IMR-90 (cell line): ENCODE results near the gene SLC5A2. TPM values are rescaled to one million over a fixed set of nuclear protein-coding genes. Genes with fewer than 3 reads are reported as not detected.

Source experiments
- ATAC-seq: fragments of 200-7000 bp; cut with Tn5 transposase; 2 replicates; pipeline ENCODE4 v1.9.1; 2020; ENCODE audit warnings: low read depth, mild to moderate bottlenecking, moderate library complexity
- BruUV-seq: library from RNA; stranded (reverse); fragments of 400-500 nt; replicated peaks from 2 replicates; lab custom pipeline; 2021; lab: Mats Ljungman, UMichigan
- CTCF ChIA-PET: fragments of 300-600 bp; formaldehyde crosslinking; extraction: SDS; loops from one replicate; lab custom pipeline; 2021; ENCODE audit warnings: antibody characterized with exemption; lab: Yijun Ruan, JAX
- POLR2A ChIA-PET: fragments of 300-600 bp; sonication (Branson Sonifier 250); formaldehyde crosslinking; loops from one replicate; lab custom pipeline; 2022; ENCODE audit warnings: antibody characterized with exemption; ENCODE audit not compliant: unreplicated experiment; lab: Charles Lee
- DNase-seq: peaks from one replicate; pipeline ENCODE4 v3.0.0; 2013
- H2AFZ ChIP-seq: replicated peaks from 2 replicates; pipeline ENCODE3; 2013; ENCODE audit warnings: low read length, mild to moderate bottlenecking; ENCODE audit not compliant: poor library complexity
- H2AK5ac ChIP-seq: 2 replicates; pipeline ENCODE4 v1.6.1; 2013; ENCODE audit warnings: low read depth, low read length, inconsistent platforms
- H2AK9ac ChIP-seq: replicated peaks from 2 replicates; pipeline ENCODE3; 2013; ENCODE audit warnings: mild to moderate bottlenecking, low read depth, low read length, moderate library complexity; ENCODE audit not compliant: poor library complexity
- H2BK120ac ChIP-seq: 2 replicates; pipeline ENCODE4 v1.6.1; 2013; ENCODE audit warnings: low read depth, low read length, inconsistent platforms
- H2BK15ac ChIP-seq: 3 replicates; pipeline ENCODE4 v1.6.1; 2013; ENCODE audit warnings: low read depth, low read length, inconsistent platforms
- H2BK20ac ChIP-seq: 2 replicates; pipeline ENCODE4 v1.6.1; 2013; ENCODE audit warnings: low read depth, mild to moderate bottlenecking, inconsistent platforms, low read length, moderate library complexity
- H2BK5ac ChIP-seq: 2 replicates; pipeline ENCODE4 v1.6.1; 2013; ENCODE audit warnings: mild to moderate bottlenecking, low read depth, low read length, inconsistent platforms; ENCODE audit not compliant: poor library complexity, severe bottlenecking
- H3K14ac ChIP-seq: replicated peaks from 2 replicates; pipeline ENCODE4 v1.6.1; 2013; ENCODE audit warnings: low read depth, low read length, inconsistent platforms
- H3K18ac ChIP-seq: 2 replicates; pipeline ENCODE4 v1.6.1; 2013; ENCODE audit warnings: low read depth, low read length, control low read depth
- H3K23ac ChIP-seq: 2 replicates; pipeline ENCODE4 v1.6.1; 2013; ENCODE audit warnings: low read depth, low read length, inconsistent platforms
- H3K27ac ChIP-seq: 2 replicates; pipeline ENCODE4 v1.5.1; 2013; ENCODE audit warnings: mild to moderate bottlenecking, control low read depth, low read length; ENCODE audit not compliant: insufficient read depth
- H3K27me3 ChIP-seq: 2 replicates; pipeline ENCODE4 v1.6.1; 2013; ENCODE audit warnings: low read length; ENCODE audit not compliant: control insufficient read depth, insufficient read depth
- H3K36me3 ChIP-seq: 2 replicates; pipeline ENCODE4 v1.6.1; 2013; ENCODE audit warnings: low read length, mixed read lengths; ENCODE audit not compliant: control insufficient read depth, insufficient read depth
- H3K4ac ChIP-seq: 2 replicates; pipeline ENCODE4 v1.6.1; 2013; ENCODE audit warnings: low read depth, low read length, inconsistent platforms
- H3K4me1 ChIP-seq: 2 replicates; pipeline ENCODE4 v1.6.1; 2013; ENCODE audit warnings: low read length, mixed read lengths; ENCODE audit not compliant: control insufficient read depth, insufficient read depth
- H3K4me2 ChIP-seq: 2 replicates; pipeline ENCODE4 v1.6.1; 2013; ENCODE audit warnings: low read depth, mild to moderate bottlenecking, control low read depth, low read length, moderate library complexity
- H3K4me3 ChIP-seq: 2 replicates; pipeline ENCODE4 v1.5.1; 2013; ENCODE audit warnings: low read depth, mild to moderate bottlenecking, control low read depth, low read length, moderate library complexity; ENCODE audit not compliant: insufficient read depth
- H3K56ac ChIP-seq: 2 replicates; pipeline ENCODE4 v1.6.1; 2013; ENCODE audit warnings: low read length, inconsistent platforms; ENCODE audit not compliant: insufficient read depth; ENCODE audit errors: extremely low read depth
- H3K79me1 ChIP-seq, 2 experiments: 2 replicates each; pipeline ENCODE4 v1.6.1; 2013; ENCODE audit warnings: low read length in 2 of 2, inconsistent platforms in 1 of 2, low read depth in 1 of 2
- H3K9ac ChIP-seq: 2 replicates; pipeline ENCODE4 v1.6.1; 2013; ENCODE audit warnings: low read depth, low read length, control low read depth
- H3K9me1 ChIP-seq: 2 replicates; pipeline ENCODE4 v1.6.1; 2013; ENCODE audit warnings: low read length, inconsistent platforms; ENCODE audit not compliant: insufficient read depth
- H3K9me3 ChIP-seq: 2 replicates; pipeline ENCODE4 v1.6.1; 2013; ENCODE audit warnings: low read length; ENCODE audit not compliant: control insufficient read depth, insufficient read depth
- H4K20me1 ChIP-seq: 2 replicates; pipeline ENCODE4 v1.6.1; 2013; ENCODE audit warnings: low read length, inconsistent platforms; ENCODE audit not compliant: insufficient read depth
- H4K5ac ChIP-seq: 2 replicates; pipeline ENCODE4 v1.6.1; 2013; ENCODE audit warnings: mild to moderate bottlenecking, low read depth, low read length, control low read depth
- H4K8ac ChIP-seq, 2 experiments: 2 replicates each; pipeline ENCODE4 v1.6.1; 2013; ENCODE audit warnings: low read depth in 2 of 2, low read length in 2 of 2, control low read depth in 1 of 2, inconsistent platforms in 1 of 2
- H4K91ac ChIP-seq: 2 replicates; pipeline ENCODE4 v1.6.1; 2013; ENCODE audit warnings: low read depth, low read length, inconsistent platforms; ENCODE audit not compliant: insufficient read depth
- BHLHE40 ChIP-seq: fragments of 150-350 bp; IDR thresholded peaks from 2 replicates; pipeline ENCODE4 v1.6.1; 2016; ENCODE audit warnings: mild to moderate bottlenecking, low read depth, low read length
- CEBPB ChIP-seq: IDR thresholded peaks from 2 replicates; pipeline ENCODE4 v1.6.1; 2012; ENCODE audit warnings: low read depth, low read length, improper control_type of control experiment
- CHD1 ChIP-seq: IDR thresholded peaks from 2 replicates; pipeline ENCODE4 v1.6.1; 2012; ENCODE audit warnings: low read depth, low read length, improper control_type of control experiment
- CTCF ChIP-seq: conservative IDR thresholded peaks from 2 replicates; pipeline ENCODE4 v1.5.1; 2012; ENCODE audit warnings: mild to moderate bottlenecking, low read depth, low read length, improper control_type of control experiment
- FOS ChIP-seq: fragments of 150-350 bp; IDR thresholded peaks from 2 replicates; pipeline ENCODE4 v1.6.1; 2016; ENCODE audit warnings: low read depth, low read length
- MAZ ChIP-seq: IDR thresholded peaks from 2 replicates; pipeline ENCODE4 v1.6.1; 2012; ENCODE audit warnings: low read depth, mild to moderate bottlenecking, low read length, improper control_type of control experiment, moderate library complexity, borderline replicate concordance
- NFE2L2 ChIP-seq: fragments of 150-350 bp; IDR thresholded peaks from 2 replicates; pipeline ENCODE4 v1.6.1; 2016; ENCODE audit warnings: low read depth, mild to moderate bottlenecking, low read length
- POLR2A ChIP-seq: IDR thresholded peaks from 2 replicates; pipeline ENCODE4 v1.6.1; 2012; ENCODE audit warnings: mild to moderate bottlenecking, low read depth, low read length
- RAD21 ChIP-seq: IDR thresholded peaks from 2 replicates; pipeline ENCODE4 v1.6.1; 2012; ENCODE audit warnings: low read length, improper control_type of control experiment
- RFX5 ChIP-seq: IDR thresholded peaks from 2 replicates; pipeline ENCODE4 v1.8.0; 2012; ENCODE audit warnings: low read depth, mild to moderate bottlenecking, low read length, moderate library complexity
- SMC3 ChIP-seq: fragments of 150-350 bp; IDR thresholded peaks from 2 replicates; pipeline ENCODE4 v1.6.1; 2016; ENCODE audit warnings: low read depth, mild to moderate bottlenecking, antibody characterized with exemption, low read length, moderate library complexity
- USF2 ChIP-seq: fragments of 150-350 bp; IDR thresholded peaks from 2 replicates; pipeline ENCODE4 v1.6.1; 2017; ENCODE audit warnings: mild to moderate bottlenecking, antibody characterized with exemption, low read length, low read depth
- WGBS, 2 experiments: methylation state at CpG; one replicate each; pipeline versions ENCODE4 v1.1.5 to v1.1.7; 2013; ENCODE audit warnings: missing lambda C conversion rate in 2 of 2; ENCODE audit not compliant: insufficient read length in 1 of 2; ENCODE audit errors: extremely low coverage in 2 of 2; 5-methylcytosine and 5-hydroxymethylcytosine counted together
- dilution Hi-C: fragments of 300-500 bp; cut with HindIII; formaldehyde crosslinking; loops from one replicate; pipeline ENCODE4 v1.14.3; 2018; ENCODE audit warnings: low sequenced_read_pairs; ENCODE audit not compliant: unreplicated experiment
- in situ Hi-C: fragments of 300-500 bp; cut with MboI; formaldehyde crosslinking; loops from 3 replicates; pipeline ENCODE4 v1.14.3; 2019; ENCODE audit warnings: low sequenced_read_pairs, inconsistent platforms, mixed read lengths
- intact Hi-C: fragments of 100-400 bp; cut with micrococcal nuclease; formaldehyde crosslinking; loops from 2 replicates; pipeline ENCODE4 v1.10.0; 2022
- polyA plus RNA-seq, 3 experiments: library from polyadenylated mRNA; depleted of rRNA; stranded (reverse); fragments of >200 nt; gene quantifications; 2 replicates each; pipeline ENCODE4 v1.2.3, GENCODE V29; 2012; ENCODE audit warnings: low replicate concordance in 1 of 3
- total RNA-seq: library from RNA; depleted of rRNA; stranded (reverse); fragments of >200 nt; gene quantifications from 2 replicates; pipeline ENCODE4 v1.2.3, GENCODE V29; 2012

SLC5A2 gene
- total and polyA plus RNA-seq, 2 of the 4 experiments (the other 2 are of a cell fraction) = not detected

- Histone ChIP-seq H3K14ac (peak overlapping the region; percentile 8; the same call in 1 of the 2 replicates), H2BK15ac (no peak overlapping the region), H3K18ac (no peak overlapping the region), H3K9me3 (no peaks in the 10 kb centered on the region), H3K4me1 (peaks cover 13% of the 10 kb centered on the region), H3K4me2 (no peak overlapping the region), H2AFZ (no peak overlapping the region), H3K56ac (no peak overlapping the region), H2BK20ac (no peak overlapping the region), H3K4me3 (no peak overlapping the region), H3K23ac (no peak overlapping the region), H2BK5ac (no peak overlapping the region), H3K27ac (no peak overlapping the region), H3K79me1 (peaks cover 22 to 73% of the 10 kb centered on the region in 2 experiments; a peak in 3 of 4 replicates), H2BK120ac (no peak overlapping the region), H2AK9ac (no peak overlapping the region), H3K9ac (no peak overlapping the region), H3K36me3 (peaks cover 52% of the 10 kb centered on the region), H4K8ac (peak overlapping the region in 1 of 2 experiments; percentile 10; a peak in 1 of 4 replicates), H4K5ac (no peak overlapping the region), H3K9me1 (peaks cover 21% of the 10 kb centered on the region; the same call in 1 of the 2 replicates), H4K20me1 (peaks cover 61% of the 10 kb centered on the region), H3K27me3 (no peaks in the 10 kb centered on the region), H3K4ac (no peak overlapping the region), H4K91ac (no peak overlapping the region), H2AK5ac (peak overlapping the region; percentile 57; the same call in 1 of the 2 replicates)
- dilution Hi-C loops (no loop called here), in situ Hi-C loops (loop anchor here (25.0 kb wide), 1 partner anchor 388 kb away; the partner anchor contains the start of gene ZNF267), intact Hi-C loops (no loop called here)
- 38% methylated on average over 3 of the region's 12 CpGs; no CpG with 5 or more reads in 1 of the 2 experiments for WGBS, 2 experiments
- peak; percentile 90 for DNase-seq
- ChIA-PET CTCF (no interaction called here), POLR2A (no interaction called here)
- BruUV-seq = TSS peak; percentile 73
- ATAC-seq = peak; percentile 1; the same call in 1 of the 2 replicates
- no peak for TF ChIP-seq RAD21
- no peak for TF ChIP-seq BHLHE40
- no peak for TF ChIP-seq FOS
- no peak for TF ChIP-seq NFE2L2
- no peak for TF ChIP-seq MAZ
- 0 out of 2 replicates have a peak, but pooled peaks have one; percentile 3 for TF ChIP-seq SMC3
- TF ChIP-seq RFX5 = no peak
- no peak for TF ChIP-seq CHD1
- TF ChIP-seq POLR2A = peak; percentile 22; the same call in 1 of the 2 replicates
- TF ChIP-seq CEBPB = peak; percentile 33; the same call in 1 of the 2 replicates
- no peak for TF ChIP-seq CTCF
- no peak for TF ChIP-seq USF2
Measured at GRCh38 chr16:31474173-31474714, 8.7 kb upstream of the SLC5A2 start.
